ENCODE measurements around the gene AHI1.
A peak's percentile ranks its signal among the peaks of the same experiment; 100 is the strongest.
"Not testable (repeated sequence)": the region's sequence is repeated elsewhere in the genome, so short reads cannot be mapped to it uniquely, and the experiment has no call there.

The AHI1 gene

DNA sequence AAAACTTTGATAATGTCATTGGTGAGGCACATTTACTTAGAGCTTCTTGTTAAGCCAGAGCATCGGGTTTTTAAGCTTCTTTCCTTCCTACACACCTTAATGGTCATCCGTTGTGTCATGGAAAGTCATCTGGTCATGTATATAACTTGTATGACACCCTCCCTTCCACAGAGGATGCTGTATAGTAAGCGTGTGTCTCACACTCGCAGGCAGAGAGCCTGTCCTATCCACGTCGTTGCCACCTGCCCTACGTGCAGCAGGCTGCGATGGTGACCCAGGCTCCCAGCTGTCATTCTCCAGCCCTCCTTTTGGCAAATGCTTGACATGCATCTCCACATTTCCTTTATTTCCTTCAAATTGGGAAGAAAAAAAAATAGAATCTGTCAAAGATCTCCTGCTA lies 230.9 kb downstream of the AHI1 start:
- no peak for DNase-seq (ENCODE audit: low read depth, low spot score)

GRCh38 chr6:135265278-135265677 lies 232.3 kb downstream of the AHI1 start:
- no peak for DNase-seq (ENCODE audit: low read depth, low spot score)

DNA sequence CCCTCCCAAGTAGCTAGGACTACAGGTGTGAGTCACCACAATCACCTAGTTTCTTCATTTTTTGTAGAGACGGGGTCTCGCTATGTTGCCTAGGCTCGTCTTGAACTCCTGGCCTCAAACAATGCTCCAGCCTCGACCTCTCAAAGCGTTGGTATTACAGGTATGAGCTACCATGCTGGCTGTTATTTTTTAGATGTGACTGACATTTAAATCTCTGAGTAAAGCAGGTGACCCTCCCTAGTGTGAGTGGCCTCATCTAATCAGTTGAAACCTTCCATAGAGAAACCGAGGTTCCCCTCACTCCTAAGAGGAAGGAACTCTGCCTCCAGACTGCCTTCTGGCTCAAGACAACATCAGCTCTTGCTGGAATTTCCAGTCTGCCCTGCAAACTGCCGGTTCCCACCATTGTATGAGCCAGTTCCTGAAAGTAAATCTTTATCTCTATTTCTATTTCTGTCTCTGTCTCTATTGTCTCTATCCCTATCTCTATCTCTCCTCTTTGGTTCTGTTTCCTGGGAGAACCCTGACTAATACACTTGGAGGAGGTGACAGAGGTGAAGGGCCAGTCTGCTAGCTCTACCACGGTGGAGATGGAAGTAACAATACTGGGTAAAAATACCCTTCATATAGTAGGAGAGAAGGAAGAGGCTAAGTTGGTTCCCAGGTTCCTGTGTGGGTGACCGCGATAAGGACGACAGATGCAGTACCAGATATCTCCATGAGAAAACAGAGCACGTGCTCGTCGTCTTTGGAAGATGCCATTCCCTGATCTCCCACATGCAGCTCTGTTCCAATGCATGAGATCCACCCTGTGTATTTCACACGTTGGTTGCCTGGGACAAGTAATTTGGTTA lies 235.4 kb downstream of the AHI1 start:
- DNase-seq (ENCODE audit: low read depth, low spot score) = no peak

DNA sequence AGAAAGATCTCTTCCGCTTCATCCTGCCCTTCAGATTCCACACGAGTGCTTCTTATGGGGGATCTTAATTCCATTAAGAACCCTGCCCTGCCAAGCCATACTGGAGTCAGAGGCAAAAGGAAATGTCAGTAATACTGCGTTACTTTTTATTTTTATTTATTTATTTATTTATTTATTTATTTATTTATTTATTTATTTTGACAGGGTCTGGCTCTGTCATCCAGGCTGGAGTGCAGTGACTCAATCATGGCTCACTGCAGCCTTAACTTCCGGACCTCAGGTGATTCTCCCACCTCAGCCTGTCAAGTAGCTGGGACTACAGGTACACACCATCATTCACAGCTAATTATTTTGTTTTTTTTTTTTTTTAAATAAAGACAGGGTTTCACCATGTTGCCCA lies 236.9 kb downstream of the AHI1 start:
- no peak for DNase-seq (ENCODE audit: low read depth, low spot score)

DNA sequence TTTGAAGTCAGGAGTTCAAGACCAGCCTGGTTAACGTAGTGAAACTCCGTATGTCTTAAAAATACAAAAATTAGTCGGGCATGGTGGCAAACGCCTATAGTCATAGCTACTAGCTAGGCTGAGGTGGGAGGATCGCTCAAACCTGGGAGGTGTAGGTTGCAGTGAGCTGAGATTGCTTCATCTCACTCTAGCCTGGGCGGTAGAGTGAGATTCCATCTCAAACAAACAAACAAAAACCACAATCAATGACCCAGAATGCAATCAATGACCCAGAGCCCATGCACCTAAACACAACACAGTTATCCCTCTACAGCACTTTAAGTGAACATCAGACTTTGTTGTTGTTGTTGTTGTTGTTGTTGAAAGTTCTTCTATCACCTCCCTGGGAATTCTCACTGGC lies 238.6 kb downstream of the AHI1 start:
- DNase-seq (ENCODE audit: low read depth, low spot score) = no peak

DNA sequence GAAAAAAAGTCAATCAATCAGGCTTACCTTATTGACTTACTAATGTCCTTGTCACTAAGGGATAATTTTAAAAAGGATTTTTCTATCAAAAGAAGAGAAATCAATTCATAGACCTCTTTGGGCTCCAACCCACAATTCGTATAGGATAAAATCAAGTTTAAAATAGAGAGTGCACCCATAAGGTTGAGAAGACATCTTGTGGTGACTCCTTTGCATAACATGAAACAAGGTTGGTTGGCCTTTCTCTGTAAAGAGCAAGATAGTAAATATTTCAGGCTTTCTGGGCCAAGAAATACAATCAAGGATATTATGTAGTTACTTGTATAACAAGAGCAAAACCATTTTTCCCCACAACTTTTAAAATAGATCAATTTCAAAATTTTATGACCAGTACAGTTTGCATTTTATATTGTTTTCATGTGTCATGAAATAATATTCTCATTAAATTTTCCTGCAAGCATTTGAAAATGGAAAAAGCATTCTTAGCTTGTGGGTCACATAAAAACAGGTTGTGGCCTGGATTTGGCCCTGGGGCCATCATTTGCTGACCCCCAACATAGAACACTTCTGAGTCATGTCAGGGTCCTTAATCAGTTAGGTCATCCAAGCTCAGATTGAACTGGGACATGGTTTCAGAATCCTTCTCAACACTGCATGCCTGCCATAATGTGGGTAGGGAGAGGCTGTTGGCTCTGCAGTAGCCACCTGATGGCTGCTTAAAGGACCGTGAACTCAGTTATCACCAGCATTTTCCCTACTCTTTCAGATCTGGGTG lies 239.7 kb downstream of the AHI1 start:
- DNase-seq (ENCODE audit: low read depth, low spot score) = no peak

GRCh38 chr6:135256866-135257265 lies 240.7 kb downstream of the AHI1 start:
- DNase-seq (ENCODE audit: low read depth, low spot score) = no peak

- DNase-seq (ENCODE audit: low read depth, low spot score) = no peak
Observed at GRCh38 chr6:135254471-135254870, 243.1 kb downstream of the AHI1 start.

DNA sequence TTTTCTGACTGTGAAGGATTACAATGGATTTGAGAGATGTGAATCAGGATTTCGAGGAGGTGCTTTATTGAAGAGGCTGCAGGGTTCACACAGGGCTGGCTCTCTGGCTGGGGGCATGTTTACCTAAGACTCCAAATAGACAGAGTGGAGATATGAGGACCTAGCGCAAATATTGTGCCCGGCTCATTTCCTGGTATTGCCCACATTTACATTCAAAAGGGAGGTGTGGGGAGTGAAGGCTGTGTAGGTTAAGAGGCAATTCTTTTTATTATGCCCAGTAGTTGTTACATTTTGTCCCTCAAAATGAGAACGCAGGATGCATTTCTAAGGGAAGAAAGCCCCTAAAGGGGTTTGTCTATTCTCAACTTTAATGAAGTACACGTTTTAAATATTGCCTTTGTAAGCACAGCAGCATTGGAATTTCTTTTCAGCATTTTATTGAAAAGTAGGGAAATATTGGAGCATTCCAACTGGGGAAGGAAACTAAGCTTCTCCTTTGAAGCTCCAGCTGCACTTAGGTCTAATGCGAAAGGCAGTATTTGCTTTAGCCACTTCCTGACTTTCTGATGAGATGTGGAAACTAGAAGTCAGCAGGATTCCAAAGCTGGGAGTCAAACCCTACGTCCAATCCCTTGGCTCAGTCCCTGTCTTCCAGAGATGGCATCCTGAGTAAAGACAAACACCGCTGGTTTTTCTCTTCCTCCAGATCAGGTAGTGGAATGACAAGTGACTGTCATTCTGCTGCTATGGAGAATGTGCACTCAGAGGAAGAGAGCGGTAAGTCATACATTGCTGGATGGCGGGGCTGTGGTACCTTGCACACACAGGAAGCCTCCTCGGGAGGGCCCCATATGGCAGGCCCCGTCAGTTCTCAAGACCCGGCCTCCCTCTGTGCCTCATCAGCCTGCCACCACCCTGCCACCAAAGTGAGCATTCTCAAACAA lies 245.8 kb downstream of the AHI1 start:
- DNase-seq (ENCODE audit: low read depth, low spot score) = no peak

- DNase-seq (ENCODE audit: low read depth, low spot score) = peak; percentile 69
Observed at GRCh38 chr6:135250751-135251497, 246.6 kb downstream of the AHI1 start.

- no peak for DNase-seq (ENCODE audit: low read depth, low spot score)
Observed at GRCh38 chr6:135250234-135250633, 247.3 kb downstream of the AHI1 start.

GRCh38 chr6:135246412-135247012 lies 251.0 kb downstream of the AHI1 start:
- not testable (repeated sequence) for DNase-seq (ENCODE audit: low read depth, low spot score)

- DNase-seq (ENCODE audit: low read depth, low spot score) = no peak
Observed at GRCh38 chr6:135244805-135245204, 252.7 kb downstream of the AHI1 start.

- no peak for DNase-seq (ENCODE audit: low read depth, low spot score)
Observed at GRCh38 chr6:135243871-135244796, 253.4 kb downstream of the AHI1 start.

DNA sequence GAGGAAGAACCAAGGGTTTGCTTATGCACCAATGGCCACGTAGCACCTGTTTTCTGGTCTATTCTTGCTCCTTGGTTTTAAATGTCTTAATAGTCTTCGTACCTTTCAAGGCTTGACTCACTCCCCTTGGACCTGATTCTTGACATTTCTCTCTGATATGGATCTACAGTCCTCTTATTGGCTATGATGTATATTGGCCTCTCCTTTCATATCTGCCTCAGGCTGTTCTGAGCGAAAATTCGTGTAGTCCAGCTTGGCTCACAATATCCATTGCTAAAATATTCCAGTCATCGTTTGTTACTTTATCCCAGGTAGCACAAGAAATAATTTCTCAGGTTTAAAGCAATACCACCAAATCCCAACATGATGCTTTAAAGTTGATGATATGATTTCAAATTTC lies 256.8 kb downstream of the AHI1 start:
- no peak for DNase-seq (ENCODE audit: low read depth, low spot score)

- no peak for DNase-seq (ENCODE audit: low read depth, low spot score)
Observed at GRCh38 chr6:135236732-135237131, 260.8 kb downstream of the AHI1 start.

DNA sequence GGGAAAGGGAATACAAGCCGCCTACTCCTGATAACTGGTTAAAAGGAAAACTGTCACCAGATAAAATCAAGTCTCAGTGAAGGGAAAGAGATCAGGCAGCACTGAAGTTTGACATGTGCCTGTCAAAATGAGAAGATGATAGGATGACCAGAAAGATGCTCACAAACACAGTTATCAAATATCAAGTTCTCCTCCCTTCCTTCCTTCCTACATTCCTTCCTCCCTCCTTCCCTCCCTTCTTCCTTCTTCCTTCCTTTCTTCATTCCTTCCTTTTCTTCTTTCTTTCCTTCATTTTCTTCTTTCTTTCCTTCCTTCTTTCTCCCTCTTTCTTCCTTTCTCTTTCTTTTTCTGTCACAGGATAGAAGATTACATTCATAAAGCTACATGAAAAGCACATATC lies 261.2 kb downstream of the AHI1 start:
- no peak for DNase-seq (ENCODE audit: low read depth, low spot score)

GRCh38 chr6:135235716-135236115 lies 261.8 kb downstream of the AHI1 start:
- DNase-seq (ENCODE audit: low read depth, low spot score) = no peak

- DNase-seq (ENCODE audit: low read depth, low spot score) = no peak
Observed at GRCh38 chr6:135234492-135234780, 263.1 kb downstream of the AHI1 start.
